Measurements from ENCODE around the gene TCTA. TPM values are rescaled to one million over a fixed set of nuclear protein-coding genes. Genes with fewer than 3 reads are reported as not detected.

Gene TCTA
- polyA plus RNA-seq, 1 donor (not counting 4 experiments of a cell fraction or from before 2014, with no cell fraction given), result 16.5 TPM

DNA sequence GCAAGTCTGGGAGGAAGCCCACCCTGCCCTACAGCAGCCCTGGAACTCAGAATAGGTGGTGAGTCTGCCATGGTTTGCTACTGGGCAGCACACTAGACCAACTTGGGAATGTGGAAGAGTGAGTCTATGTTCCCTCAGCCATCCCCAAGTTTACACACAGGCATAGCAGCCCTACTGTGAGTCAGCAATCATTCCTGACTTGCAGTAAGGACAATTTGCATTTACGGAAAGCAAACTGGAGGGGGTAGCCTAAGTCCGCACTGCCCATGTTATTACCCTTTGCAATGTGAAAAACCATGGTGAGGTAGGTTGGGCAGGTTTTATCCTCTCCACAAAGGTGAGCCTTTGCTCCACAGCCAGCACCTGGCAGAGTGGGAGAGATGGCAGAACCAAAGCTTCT is 4.6 kb downstream of the TCTA start:
- Histone ChIP-seq H2AFZ (ENCODE audit: control insufficient read depth, low read length) (no peak overlapping the region), H3K4me1 (ENCODE audit: control insufficient read depth, extremely low read depth, insufficient read depth, low read length) (peaks cover 31% of the 10 kb centered on the region), H3K27me3 (ENCODE audit: control insufficient read depth, extremely low read depth, insufficient read depth, low read length) (no peaks in the 10 kb centered on the region), H3K4me2 (ENCODE audit: control insufficient read depth, extremely low read depth, insufficient read depth, low read depth, low read length) (no peak overlapping the region), H4K20me1 (ENCODE audit: control insufficient read depth, extremely low read depth, insufficient read depth, low read length) (no peaks in the 10 kb centered on the region), H3K9me3 (ENCODE audit: control insufficient read depth, low read depth, low read length) (no peaks in the 10 kb centered on the region), H3K79me2 (ENCODE audit: control insufficient read depth, insufficient read depth, low read length) (peaks cover 15% of the 10 kb centered on the region), H3K4me3 (ENCODE audit: control insufficient read depth in 2 of 3, extremely low read depth in 1 of 3, insufficient read depth in 2 of 3, low read depth in 1 of 3, low read length in 3 of 3) (no peak overlapping the region), H3K9ac (ENCODE audit: control insufficient read depth, extremely low read depth, insufficient read depth, low read length) (no peak overlapping the region), H3K27ac (ENCODE audit: control insufficient read depth, insufficient read depth, low read length) (no peak overlapping the region), H3K9me1 (ENCODE audit: control insufficient read depth, extremely low read depth, insufficient read depth, low read length) (peaks cover 6% of the 10 kb centered on the region), H3K36me3 (ENCODE audit: control insufficient read depth in 2 of 2, extremely low read depth in 1 of 2, insufficient read depth in 2 of 2, low read length in 2 of 2) (peaks cover 18 to 26% of the 10 kb centered on the region in 2 experiments)
- no peak for TF ChIP-seq EZH2 (IDR thresholded peaks at IDR 0.05; ENCODE audit: low read length)
- TF ChIP-seq, protein P1, sequence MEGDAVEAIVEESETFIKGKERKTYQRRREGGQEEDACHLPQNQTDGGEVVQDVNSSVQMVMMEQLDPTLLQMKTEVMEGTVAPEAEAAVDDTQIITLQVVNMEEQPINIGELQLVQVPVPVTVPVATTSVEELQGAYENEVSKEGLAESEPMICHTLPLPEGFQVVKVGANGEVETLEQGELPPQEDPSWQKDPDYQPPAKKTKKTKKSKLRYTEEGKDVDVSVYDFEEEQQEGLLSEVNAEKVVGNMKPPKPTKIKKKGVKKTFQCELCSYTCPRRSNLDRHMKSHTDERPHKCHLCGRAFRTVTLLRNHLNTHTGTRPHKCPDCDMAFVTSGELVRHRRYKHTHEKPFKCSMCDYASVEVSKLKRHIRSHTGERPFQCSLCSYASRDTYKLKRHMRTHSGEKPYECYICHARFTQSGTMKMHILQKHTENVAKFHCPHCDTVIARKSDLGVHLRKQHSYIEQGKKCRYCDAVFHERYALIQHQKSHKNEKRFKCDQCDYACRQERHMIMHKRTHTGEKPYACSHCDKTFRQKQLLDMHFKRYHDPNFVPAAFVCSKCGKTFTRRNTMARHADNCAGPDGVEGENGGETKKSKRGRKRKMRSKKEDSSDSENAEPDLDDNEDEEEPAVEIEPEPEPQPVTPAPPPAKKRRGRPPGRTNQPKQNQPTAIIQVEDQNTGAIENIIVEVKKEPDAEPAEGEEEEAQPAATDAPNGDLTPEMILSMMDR (optimal IDR thresholded peaks at IDR 0.05 in 1 of 3, IDR thresholded peaks at IDR 0.05 in 1 of 3, conservative IDR thresholded peaks at IDR 0.05 in 1 of 3; ENCODE audit: extremely low read depth in 1 of 3, insufficient read depth in 2 of 3, low read length in 3 of 3), result no peak
- FAIRE-seq (no peak), DNase-seq (ENCODE audit: low read depth, low spot score) (no peak)
- dilution Hi-C loops (cut with MboI; ENCODE audit: extremely low pct_ligation_motif_present, low sequenced_read_pairs), result no loop called here

DNA sequence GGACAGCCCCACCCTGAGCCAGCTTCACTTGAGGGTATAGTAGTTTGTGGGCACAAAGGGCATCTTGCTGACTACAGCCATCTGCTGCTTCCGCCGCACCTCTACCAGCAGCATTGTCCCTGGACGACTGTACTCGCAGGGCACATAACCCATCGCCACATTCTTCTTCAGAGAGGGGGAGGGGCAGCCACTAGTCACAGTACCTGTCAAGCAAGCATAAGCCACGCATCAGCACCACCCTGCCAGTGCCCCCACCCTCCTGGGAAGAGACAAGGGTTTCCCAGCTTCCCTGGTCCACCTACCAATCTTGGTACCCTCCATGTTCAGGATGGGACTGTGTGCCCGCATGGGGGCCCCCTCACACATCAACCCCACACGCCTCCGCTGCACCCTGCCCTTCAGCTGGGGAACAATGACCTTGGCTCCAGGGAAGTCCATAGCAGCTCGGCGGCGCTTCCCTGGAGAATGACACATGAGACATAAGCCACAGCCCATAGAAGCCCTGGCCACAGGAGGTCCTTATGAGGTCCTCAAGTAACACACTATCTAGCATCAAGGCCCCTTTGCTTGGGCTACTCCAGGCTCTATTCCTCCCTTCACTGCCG is 5.4 kb downstream of the TCTA start:
- DNase-seq (ENCODE audit: low read depth, low spot score) (no peak), FAIRE-seq (no peak)
- H3K9me1 ChIP-seq (ENCODE audit: control insufficient read depth, extremely low read depth, insufficient read depth, low read length), result peaks cover 7% of the 10 kb centered on the region
- dilution Hi-C loops (cut with MboI; ENCODE audit: extremely low pct_ligation_motif_present, low sequenced_read_pairs), result no loop called here
- H3K4me2 ChIP-seq (ENCODE audit: control insufficient read depth, extremely low read depth, insufficient read depth, low read depth, low read length), result no peak overlapping the region
- no peak for TF ChIP-seq EZH2 (IDR thresholded peaks at IDR 0.05; ENCODE audit: low read length)
- TF ChIP-seq, protein P1 (optimal IDR thresholded peaks at IDR 0.05 in 1 of 3, IDR thresholded peaks at IDR 0.05 in 1 of 3, conservative IDR thresholded peaks at IDR 0.05 in 1 of 3; ENCODE audit: extremely low read depth in 1 of 3, insufficient read depth in 2 of 3, low read length in 3 of 3), result no peak
- H3K4me1 ChIP-seq (ENCODE audit: control insufficient read depth, extremely low read depth, insufficient read depth, low read length), result peaks cover 34% of the 10 kb centered on the region
- no peak overlapping the region for H3K27ac ChIP-seq (ENCODE audit: control insufficient read depth, insufficient read depth, low read length)
- H3K36me3 ChIP-seq (ENCODE audit: control insufficient read depth in 2 of 2, extremely low read depth in 1 of 2, insufficient read depth in 2 of 2, low read length in 2 of 2), result peaks cover 18 to 26% of the 10 kb centered on the region in 2 experiments
- H3K9ac ChIP-seq (ENCODE audit: control insufficient read depth, extremely low read depth, insufficient read depth, low read length), result no peak overlapping the region
- no peak overlapping the region for H2AFZ ChIP-seq (ENCODE audit: control insufficient read depth, low read length)
- no peak overlapping the region for H3K4me3 ChIP-seq (ENCODE audit: control insufficient read depth in 2 of 3, extremely low read depth in 1 of 3, insufficient read depth in 2 of 3, low read depth in 1 of 3, low read length in 3 of 3)
- H4K20me1 ChIP-seq (ENCODE audit: control insufficient read depth, extremely low read depth, insufficient read depth, low read length), result no peaks in the 10 kb centered on the region
- no peaks in the 10 kb centered on the region for H3K27me3 ChIP-seq (ENCODE audit: control insufficient read depth, extremely low read depth, insufficient read depth, low read length)
- H3K79me2 ChIP-seq (ENCODE audit: control insufficient read depth, insufficient read depth, low read length), result peaks cover 11% of the 10 kb centered on the region
- no peaks in the 10 kb centered on the region for H3K9me3 ChIP-seq (ENCODE audit: control insufficient read depth, low read depth, low read length)

All from keratinocyte (primary cell).